TTC549 (cell line): ENCODE results near the gene ITM2C.

ENCODE experiments used
- FAIRE-seq: peaks from 2 replicates; lab custom pipeline; 2012; peaks lifted over from hg19 to GRCh38; lab: Jason Lieb, UNC

ITM2C gene

GRCh38 chr2:230873661-230874401 is 9.1 kb downstream of the ITM2C start:
- no peak for FAIRE-seq

GRCh38 chr2:230874456-230874855 is 9.7 kb downstream of the ITM2C start:
- FAIRE-seq = no peak

GRCh38 chr2:230874876-230875275 is 10.1 kb downstream of the ITM2C start:
- no peak for FAIRE-seq

GRCh38 chr2:230875347-230876315 is 10.9 kb downstream of the ITM2C start:
- FAIRE-seq = no peak

GRCh38 chr2:230877116-230877758 is 12.5 kb downstream of the ITM2C start:
- no peak for FAIRE-seq

- FAIRE-seq = no peak
Observed at GRCh38 chr2:230877759-230878598, 13.2 kb downstream of the ITM2C start.

GRCh38 chr2:230878599-230879188 is 14.0 kb downstream of the ITM2C start:
- FAIRE-seq = no peak

- FAIRE-seq = no peak
Observed at GRCh38 chr2:230879271-230879882, 14.6 kb downstream of the ITM2C start.

GRCh38 chr2:230879891-230880290 is 15.1 kb downstream of the ITM2C start:
- FAIRE-seq = no peak

- FAIRE-seq = no peak
Observed at GRCh38 chr2:230881840-230882239, 17.1 kb downstream of the ITM2C start.

- FAIRE-seq = no peak
Observed at GRCh38 chr2:230885463-230886130, 20.9 kb downstream of the ITM2C start.

- FAIRE-seq = no peak
Observed at GRCh38 chr2:230886206-230886605, 21.5 kb downstream of the ITM2C start.

GRCh38 chr2:230886671-230887071 is 21.9 kb downstream of the ITM2C start:
- FAIRE-seq = no peak

- no peak for FAIRE-seq
Observed at GRCh38 chr2:230887342-230887741, 22.6 kb downstream of the ITM2C start.

- FAIRE-seq = no peak
Observed at GRCh38 chr2:230888824-230889400, 24.2 kb downstream of the ITM2C start.

- no peak for FAIRE-seq
Observed at GRCh38 chr2:230889911-230890601, 25.3 kb downstream of the ITM2C start.

- no peak for FAIRE-seq
Observed at GRCh38 chr2:230890646-230891045, 25.9 kb downstream of the ITM2C start.

GRCh38 chr2:230891064-230891463 is 26.3 kb downstream of the ITM2C start:
- FAIRE-seq = no peak

- FAIRE-seq = no peak
Observed at GRCh38 chr2:230891509-230891908, 26.8 kb downstream of the ITM2C start.
